Mesodermal cell (in vitro differentiated cells): Measurements from ENCODE around the gene OTUD6A. TPM values are rescaled to one million over a fixed set of nuclear protein-coding genes. Genes with fewer than 3 reads are reported as not detected.

ENCODE experiments used
- H3K27ac ChIP-seq: 2 replicates; pipeline ENCODE4 v1.7.0; 2013; ENCODE audit warnings: mild to moderate bottlenecking, low read depth, low read length, moderate library complexity; ENCODE audit not compliant: severe bottlenecking
- H3K36me3 ChIP-seq: 2 replicates; pipeline ENCODE4 v1.7.1; 2013; ENCODE audit warnings: mild to moderate bottlenecking, low read length, moderate library complexity; ENCODE audit not compliant: control insufficient read depth, insufficient read depth
- H3K4me1 ChIP-seq: one replicate; pipeline ENCODE4 v1.7.1; 2013; ENCODE audit warnings: mild to moderate bottlenecking, low read length; ENCODE audit not compliant: insufficient read depth, control insufficient read depth, poor library complexity, severe bottlenecking
- H3K4me3 ChIP-seq: 2 replicates; pipeline ENCODE4 v1.7.0; 2013; ENCODE audit warnings: low read length, control low read depth, mild to moderate bottlenecking; ENCODE audit not compliant: insufficient read depth, poor library complexity, severe bottlenecking; ENCODE audit errors: extremely low read depth
- H3K9me3 ChIP-seq: 2 replicates; pipeline ENCODE4 v1.7.1; 2013; ENCODE audit warnings: mild to moderate bottlenecking, low read length, moderate library complexity; ENCODE audit not compliant: control insufficient read depth
- WGBS, 2 experiments: methylation state at CpG; one replicate each; pipeline ENCODE4 v1.1.5; 2013; ENCODE audit warnings: missing lambda C conversion rate in 2 of 2; ENCODE audit not compliant: insufficient coverage in 2 of 2; 5-methylcytosine and 5-hydroxymethylcytosine counted together
- polyA plus RNA-seq, 2 experiments: library from polyadenylated mRNA; stranded (reverse); fragments of 50-300 nt; gene quantifications; one replicate each; pipeline ENCODE4 v1.2.3, GENCODE V29; 2013

The OTUD6A gene
- polyA plus RNA-seq (2013, experiment 1 of 2): not detected
- not detected for polyA plus RNA-seq (2013, experiment 2 of 2)

GRCh38 chrX:70062076-70062475 lies at the start of gene OTUD6A:
Gene OTUD6A (plus strand): TSS chrX:70062457. CDS start chrX:70062525, 68 bp downstream.
- Histone ChIP-seq H3K4me1 (no peaks in the 10 kb centered on the region), H3K36me3 (no peaks in the 10 kb centered on the region), H3K27ac (no peak within 1 kb of the TSS), H3K9me3 (no peaks in the 10 kb centered on the region), H3K4me3 (no peak within 1 kb of the TSS)
- WGBS, 2 experiments: 95 to 98% methylated on average over 7 to 9 of the region's 14 CpGs

GRCh38 chrX:70012756-70013155 lies 49.5 kb upstream of the OTUD6A start:
- H3K4me1 ChIP-seq: no peaks in the 10 kb centered on the region
- H3K36me3 ChIP-seq: no peaks in the 10 kb centered on the region
- no peak overlapping the region for H3K4me3 ChIP-seq
- 83 to 90% methylated on average over 2 of the region's 4 CpGs for WGBS, 2 experiments
- H3K27ac ChIP-seq: no peak overlapping the region
- no peaks in the 10 kb centered on the region for H3K9me3 ChIP-seq

- Histone ChIP-seq H3K9me3 (no peaks in the 10 kb centered on the region), H3K27ac (no peak overlapping the region)
- WGBS, 2 experiments: 83 to 92% methylated on average over 1 to 2 of the region's 5 CpGs
Observed at GRCh38 chrX:70013466-70014381, 48.5 kb upstream of the OTUD6A start.

GRCh38 chrX:70016513-70016912 lies 45.7 kb upstream of the OTUD6A start:
- Histone ChIP-seq H3K36me3 (no peaks in the 10 kb centered on the region), H3K4me1 (no peaks in the 10 kb centered on the region), H3K9me3 (no peaks in the 10 kb centered on the region), H3K27ac (no peak overlapping the region), H3K4me3 (no peak overlapping the region)
- no CpG with 5 or more reads among the region's 2 CpGs for WGBS, 2 experiments

More at GRCh38 chrX:70013466-70014381, 48.5 kb upstream of the OTUD6A start:
- H3K4me1 ChIP-seq: no peaks in the 10 kb centered on the region
- no peak overlapping the region for H3K4me3 ChIP-seq
- H3K36me3 ChIP-seq: no peaks in the 10 kb centered on the region

GRCh38 chrX:70022616-70023015 lies 39.6 kb upstream of the OTUD6A start:
- 100% methylated on average over 1 of the region's 4 CpGs; no CpG with 5 or more reads in 1 of the 2 experiments for WGBS, 2 experiments
- Histone ChIP-seq H3K27ac (no peak overlapping the region), H3K4me3 (no peak overlapping the region)

GRCh38 chrX:70025464-70025863 lies 36.8 kb upstream of the OTUD6A start:
- Histone ChIP-seq H3K9me3 (no peaks in the 10 kb centered on the region), H3K4me1 (peaks cover 9% of the 10 kb centered on the region), H3K27ac (no peak overlapping the region), H3K4me3 (no peak overlapping the region), H3K36me3 (no peaks in the 10 kb centered on the region)
- WGBS, 2 experiments: 71 to 100% methylated on average over 1 of the region's 1 CpG

More at GRCh38 chrX:70022616-70023015, 39.6 kb upstream of the OTUD6A start:
- Histone ChIP-seq H3K4me1 (peaks cover 7% of the 10 kb centered on the region), H3K9me3 (no peaks in the 10 kb centered on the region), H3K36me3 (no peaks in the 10 kb centered on the region)

GRCh38 chrX:70026112-70026850 lies 36.0 kb upstream of the OTUD6A start:
- no peaks in the 10 kb centered on the region for H3K9me3 ChIP-seq
- WGBS, 2 experiments: 80% methylated on average over 1 of the region's 1 CpG; no CpG with 5 or more reads in 1 of the 2 experiments
- no peak overlapping the region for H3K4me3 ChIP-seq
- no peaks in the 10 kb centered on the region for H3K36me3 ChIP-seq
- H3K27ac ChIP-seq: no peak overlapping the region
- peaks cover 9% of the 10 kb centered on the region for H3K4me1 ChIP-seq

- no peaks in the 10 kb centered on the region for H3K9me3 ChIP-seq
- no peaks in the 10 kb centered on the region for H3K36me3 ChIP-seq
- no peak overlapping the region for H3K27ac ChIP-seq
- WGBS, 2 experiments: 80 to 90% methylated on average over 1 to 2 of the region's 4 CpGs
- H3K4me3 ChIP-seq: no peak overlapping the region
- H3K4me1 ChIP-seq: peaks cover 9% of the 10 kb centered on the region
Observed at GRCh38 chrX:70026851-70027200, 35.4 kb upstream of the OTUD6A start.

GRCh38 chrX:70029863-70030262 lies 32.4 kb upstream of the OTUD6A start:
- no peak overlapping the region for H3K4me3 ChIP-seq

GRCh38 chrX:70030301-70030767 lies 31.9 kb upstream of the OTUD6A start:
- H3K4me3 ChIP-seq: no peak overlapping the region
- peaks cover 9% of the 10 kb centered on the region for H3K4me1 ChIP-seq
- H3K27ac ChIP-seq: no peak overlapping the region
- no peaks in the 10 kb centered on the region for H3K9me3 ChIP-seq
- WGBS, 2 experiments: 0% methylated on average over 3 of the region's 4 CpGs
- no peaks in the 10 kb centered on the region for H3K36me3 ChIP-seq

More at GRCh38 chrX:70029863-70030262, 32.4 kb upstream of the OTUD6A start:
- Histone ChIP-seq H3K9me3 (no peaks in the 10 kb centered on the region), H3K36me3 (no peaks in the 10 kb centered on the region), H3K27ac (no peak overlapping the region), H3K4me1 (peaks cover 9% of the 10 kb centered on the region)
- 33% methylated on average over 1 of the region's 4 CpGs; no CpG with 5 or more reads in 1 of the 2 experiments for whole genome bisulfite sequencing, 2 experiments
